GM12891 (cell line): Measurements from ENCODE around the gene IFNAR2.

ENCODE experiments used
- POLR2A ChIP-seq: IDR thresholded peaks from 2 replicates; pipeline ENCODE4 v1.6.1; 2011; ENCODE audit warnings: low read depth, low read length, control low read depth
- POLR2AphosphoS5 ChIP-seq: IDR thresholded peaks from 2 replicates; pipeline ENCODE4 v1.6.1; 2011; ENCODE audit warnings: low read depth, low read length, control low read depth
- POU2F2 ChIP-seq: IDR thresholded peaks from 2 replicates; pipeline ENCODE4 v1.6.1; 2011; ENCODE audit warnings: low read depth, mild to moderate bottlenecking, control low read depth, low read length, moderate library complexity
- TAF1 ChIP-seq: IDR thresholded peaks from 2 replicates; pipeline ENCODE4 v1.6.1; 2011; ENCODE audit warnings: low read depth, low read length, control low read depth

DNA sequence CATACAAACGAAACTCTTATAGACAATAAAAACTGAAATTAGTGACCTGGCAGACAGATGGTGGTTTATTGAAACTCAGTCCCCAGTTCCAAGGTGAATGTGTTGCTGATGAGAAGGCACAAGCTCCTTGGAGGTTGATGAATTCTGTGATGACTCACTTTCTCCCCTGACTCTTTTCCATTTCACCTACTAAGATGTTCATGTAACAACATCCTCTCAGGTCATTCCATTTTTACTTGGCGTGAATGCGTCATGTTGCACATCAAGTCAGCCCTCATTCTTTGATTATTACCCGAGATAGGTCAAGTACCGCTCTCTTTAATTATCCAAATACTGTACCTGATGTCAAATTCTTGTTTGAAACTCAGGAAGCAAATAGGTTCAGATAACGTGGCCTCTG, 26.3 kb downstream of the IFNAR2 start:
- TF ChIP-seq POLR2AphosphoS5 (no peak), TAF1 (no peak), POLR2A (no peak), POU2F2 (no peak)
